Activated CD8-positive, alpha-beta memory T cell treated with anti-CD3 and anti-CD28 coated beads, Interleukin-2, amount 50 U/mL, for 1 hour (primary cell): Measurements from ENCODE around the gene GNL3L.
"Not testable (repeated sequence)": the region's sequence is repeated elsewhere in the genome, so short reads cannot be mapped to it uniquely, and the experiment has no call there.

Experiments used
- DNase-seq: peaks from one replicate; pipeline ENCODE4 v3.0.0-alpha.2; 2020; ENCODE audit errors: extremely low read depth

Gene GNL3L

DNA sequence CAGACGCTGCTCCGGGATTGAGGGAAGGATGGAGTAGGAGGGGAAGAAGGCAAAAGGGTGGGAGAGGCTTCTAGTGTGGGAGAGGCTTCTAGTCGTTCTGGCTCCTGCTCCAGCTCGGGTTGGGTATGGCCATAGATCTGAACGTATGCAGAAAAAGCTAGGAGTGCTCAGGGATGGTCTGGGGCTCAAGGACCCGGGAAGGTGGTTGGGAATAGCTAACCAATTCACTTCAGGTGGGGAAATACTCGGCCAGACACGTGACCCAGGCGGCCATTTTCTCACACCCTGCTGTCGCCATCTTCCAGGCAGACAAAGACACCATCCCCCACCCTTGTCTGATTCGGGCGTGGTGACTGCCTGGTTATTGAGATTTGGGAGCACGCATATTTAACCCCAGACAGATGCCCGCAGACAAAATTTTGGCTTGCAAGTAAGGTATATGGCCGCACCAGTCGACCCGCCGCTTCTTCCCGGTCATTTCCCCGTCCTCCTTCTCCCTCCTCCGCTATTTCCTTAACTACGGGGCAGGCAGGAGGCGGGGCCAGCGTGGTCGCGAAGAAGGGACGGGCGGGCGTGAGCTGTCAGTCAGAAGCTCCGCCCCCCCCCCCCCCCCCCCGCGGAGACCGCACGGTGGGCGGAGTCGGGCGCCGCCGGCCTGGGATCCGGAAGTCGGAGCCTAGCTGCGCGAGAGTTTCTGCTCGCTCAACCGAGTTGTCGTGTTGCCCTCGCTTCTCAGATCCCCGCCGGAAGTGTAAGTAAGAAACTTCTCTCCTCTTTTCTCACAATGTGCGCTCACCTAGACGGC, at the start of gene GNL3L:
Gene GNL3L (plus strand): TSS at position 668 of the 805 bp plus-strand sequence. CDS start 2,348 bp downstream, outside the sequence.
- DNase-seq = peak; percentile 45

DNA sequence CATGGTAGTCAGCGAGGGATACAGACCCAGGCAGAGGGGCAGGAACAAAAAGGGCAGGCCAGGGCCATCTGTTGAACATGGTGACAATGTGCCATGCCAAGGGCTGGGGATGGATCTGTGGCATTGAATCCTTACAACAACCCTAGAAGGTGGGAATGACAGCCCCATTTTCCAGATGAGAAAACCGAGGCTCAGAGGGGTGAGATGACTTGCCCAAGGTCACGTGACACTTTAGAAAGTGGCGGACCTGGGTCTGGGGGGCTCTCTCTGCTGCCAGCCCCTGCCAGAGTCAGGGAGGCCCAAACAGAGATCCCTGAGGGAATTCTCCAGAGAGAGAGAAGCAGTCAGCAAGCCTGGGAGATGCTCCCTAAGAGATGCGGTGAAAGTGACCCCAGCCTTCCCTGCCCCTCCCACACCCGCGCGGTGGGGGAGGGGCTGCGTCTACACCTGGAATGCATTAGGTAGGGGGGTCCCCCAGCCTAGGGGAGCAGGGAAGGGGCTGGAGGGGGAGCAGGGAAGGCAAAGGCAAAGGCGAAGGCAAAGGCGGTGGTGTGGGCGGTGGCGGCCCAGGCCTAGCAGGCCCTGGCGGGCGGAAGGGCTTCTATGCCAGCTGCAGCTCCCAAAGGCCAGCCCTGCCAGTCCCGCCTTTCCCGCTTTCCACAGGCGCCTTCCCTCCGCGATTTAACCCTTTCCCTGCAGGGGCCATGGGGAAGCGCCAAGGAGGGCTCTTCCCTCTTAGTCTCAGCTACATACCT, 47.0 kb upstream of the GNL3L start:
- no peak for DNase-seq

DNA sequence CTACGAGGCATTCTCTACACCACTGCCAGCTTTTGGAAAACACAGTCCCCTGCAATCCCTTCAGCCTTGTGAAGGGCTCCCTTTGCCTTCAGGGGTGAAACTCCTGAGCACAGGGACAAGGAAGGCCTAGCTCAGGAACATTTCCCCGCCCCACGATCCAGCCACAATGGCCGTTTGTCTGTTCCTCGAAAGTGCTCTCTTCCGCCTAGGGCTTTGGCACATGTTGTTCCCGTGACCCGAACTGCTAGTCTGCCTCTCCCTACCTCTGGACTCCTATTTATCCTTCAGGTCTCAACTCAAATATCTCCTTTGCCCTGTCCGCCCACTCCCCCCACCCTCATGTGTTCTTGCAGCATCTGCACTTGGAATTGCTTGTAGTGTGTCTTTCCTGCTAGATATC, 46.1 kb upstream of the GNL3L start:
- no peak for DNase-seq

GRCh38 chrX:54484666-54485065, 45.4 kb upstream of the GNL3L start:
- no peak for DNase-seq

DNA sequence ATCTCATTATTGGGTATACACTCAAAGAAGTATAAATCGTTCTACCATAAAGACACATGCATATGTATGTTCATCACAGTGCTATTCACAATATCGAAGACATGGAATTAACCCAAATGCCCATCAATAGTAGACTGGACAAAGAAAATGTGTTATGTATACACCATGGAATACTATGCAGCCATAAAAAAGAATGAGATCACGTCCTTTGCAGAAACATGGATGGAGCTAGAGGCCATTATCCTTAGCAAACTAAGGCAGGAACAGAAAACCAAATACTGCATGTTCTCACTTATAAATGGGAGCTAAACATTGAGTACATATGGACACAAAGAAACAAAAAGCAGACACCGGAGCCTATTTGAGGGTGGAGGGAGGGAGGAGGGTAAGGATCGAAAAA, 40.2 kb upstream of the GNL3L start:
- DNase-seq = not testable (repeated sequence)

GRCh38 chrX:54492340-54492739, 37.7 kb upstream of the GNL3L start:
- no peak for DNase-seq

DNA sequence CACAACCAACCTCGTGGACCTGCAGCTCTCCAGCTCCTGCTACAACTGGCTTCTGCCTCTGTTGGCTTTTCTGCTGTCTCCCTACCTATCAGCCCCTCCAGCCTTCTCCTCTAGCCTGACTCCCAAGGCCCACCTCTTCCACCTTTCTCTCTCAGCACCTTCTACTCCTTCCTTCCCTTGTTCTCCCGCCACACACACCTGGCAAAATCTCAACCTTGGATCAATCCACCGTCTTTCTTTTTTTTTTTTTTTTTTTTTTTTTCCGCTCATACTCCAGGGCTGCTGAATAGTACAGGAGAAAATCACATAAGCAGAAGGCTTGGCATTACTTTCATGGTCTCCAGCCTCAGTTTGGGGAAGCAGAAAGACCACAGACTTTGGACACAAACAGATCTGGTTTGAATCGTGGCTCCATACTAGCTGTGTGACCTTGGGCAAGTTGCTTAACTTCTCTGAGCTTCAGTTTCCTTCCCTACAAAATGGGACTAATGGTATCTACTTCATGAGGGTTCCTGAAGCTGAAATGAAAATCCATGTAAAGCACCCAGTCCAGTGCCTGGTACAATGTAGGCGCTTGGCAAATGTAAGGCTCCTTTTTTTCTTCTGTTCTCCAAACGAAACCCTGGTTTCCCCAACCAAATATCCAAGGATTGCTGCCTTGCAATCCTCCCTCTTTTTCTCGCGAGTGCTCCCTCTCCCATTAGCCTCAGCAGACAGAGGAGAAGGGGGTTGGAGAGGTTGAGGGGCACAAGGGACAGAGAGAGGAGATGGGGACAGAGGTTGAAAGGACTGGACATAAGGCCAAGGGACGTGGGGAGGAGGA, 35.6 kb upstream of the GNL3L start:
- no peak for DNase-seq

DNA sequence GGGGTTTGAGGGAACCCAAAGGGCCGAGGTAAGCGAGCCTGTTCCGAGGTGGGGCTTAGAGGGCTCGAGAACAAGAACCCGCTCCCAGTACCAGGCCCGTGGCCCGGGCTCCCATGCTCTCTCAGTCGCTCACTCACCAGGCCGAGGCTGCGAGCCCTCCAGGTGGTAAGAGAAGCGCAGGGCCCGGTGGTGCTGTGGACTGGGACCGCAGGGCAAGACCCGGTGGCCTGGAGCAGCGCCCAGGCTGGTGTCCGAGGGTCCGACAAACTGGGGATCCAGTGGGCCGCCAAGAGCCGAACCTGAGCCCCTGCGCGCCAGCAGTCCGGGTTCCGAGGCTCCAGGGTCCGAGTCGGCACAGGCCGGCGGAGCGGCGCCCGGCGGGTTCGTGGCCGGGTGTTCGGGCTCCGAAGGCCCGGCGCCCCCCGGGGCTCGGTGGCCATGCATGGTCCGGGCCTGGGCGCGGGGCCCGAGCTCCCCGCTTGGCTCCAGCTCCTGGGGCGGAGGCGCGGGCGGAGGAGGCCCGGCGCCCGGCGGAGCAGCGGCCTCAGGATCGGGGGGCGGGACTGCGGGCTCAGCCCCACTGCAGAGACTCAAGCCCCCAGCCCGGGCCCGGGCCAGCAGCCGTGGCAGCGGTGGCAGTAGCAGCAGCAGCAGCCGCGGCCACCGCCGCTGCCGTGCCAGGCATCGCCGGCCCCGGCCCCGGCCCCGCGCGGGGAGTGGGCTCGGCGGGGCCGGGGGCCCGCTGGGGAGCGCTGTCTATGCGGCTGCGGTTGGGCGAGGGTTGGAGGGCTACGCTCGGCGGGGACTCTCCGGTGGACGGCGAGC, 34.8 kb upstream of the GNL3L start:
- DNase-seq = no peak

- no peak for DNase-seq
These were observed 34.1 kb upstream of the GNL3L start, which contains the start of gene FGD1 for GRCh38 chrX:54495814-54496516. Gene FGD1, minus strand, starts transcription at chrX:54496234. Its CDS starts 802 bp downstream, at chrX:54495432.

GRCh38 chrX:54496517-54496852, 33.5 kb upstream of the GNL3L start:
- DNase-seq = no peak

GRCh38 chrX:54496936-54497335, 33.1 kb upstream of the GNL3L start:
- DNase-seq = no peak

DNA sequence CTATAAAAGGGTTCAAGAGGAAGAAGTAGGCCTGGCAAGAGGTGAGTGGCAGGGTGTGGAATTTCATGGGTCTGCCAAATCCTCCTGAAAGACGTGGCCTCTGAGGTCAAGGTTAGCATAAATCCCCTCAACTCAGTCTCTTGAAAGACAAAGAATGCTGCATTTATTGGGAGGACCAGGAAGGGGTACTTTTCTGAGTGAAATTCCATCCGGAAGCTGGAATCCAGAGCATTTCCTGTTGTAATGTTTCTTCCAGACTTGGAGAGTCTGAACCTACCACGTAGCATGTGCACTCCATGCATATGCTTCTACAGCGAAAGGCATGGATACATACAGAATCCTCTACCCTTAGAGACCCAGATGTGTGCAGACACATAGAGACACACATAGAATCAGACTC, 20.6 kb upstream of the GNL3L start:
- no peak for DNase-seq

GRCh38 chrX:54529151-54529550, 868 bp upstream of the GNL3L start:
- no peak for DNase-seq

DNA sequence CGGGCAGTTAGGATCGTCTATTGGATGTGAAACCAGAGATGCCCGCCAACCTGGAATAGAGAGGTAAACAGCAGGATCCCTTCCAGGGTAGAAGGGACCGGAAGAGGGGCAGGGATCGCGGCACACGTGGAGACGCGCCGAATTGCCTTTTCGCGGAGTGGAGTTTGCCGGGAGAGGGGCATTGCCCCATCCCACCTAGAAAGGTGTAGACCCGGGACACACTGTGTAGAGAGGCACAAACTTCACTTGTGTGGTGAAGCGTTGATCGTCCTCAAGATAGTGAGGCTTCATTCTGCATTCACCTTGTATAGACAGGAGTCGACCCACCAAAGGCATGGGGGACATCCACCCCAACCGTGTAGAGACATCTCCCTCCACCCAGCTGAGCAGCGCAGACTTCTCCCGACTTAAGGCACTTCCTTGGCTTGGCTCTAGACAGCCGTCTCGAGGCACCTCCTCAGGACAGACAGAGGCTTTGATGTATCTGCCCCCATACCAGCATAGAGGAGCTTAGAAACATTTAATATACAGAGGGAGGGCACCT, 410 bp downstream of the GNL3L start:
- no peak for DNase-seq

GRCh38 chrX:54534271-54534670, 4.3 kb downstream of the GNL3L start:
- no peak for DNase-seq

DNA sequence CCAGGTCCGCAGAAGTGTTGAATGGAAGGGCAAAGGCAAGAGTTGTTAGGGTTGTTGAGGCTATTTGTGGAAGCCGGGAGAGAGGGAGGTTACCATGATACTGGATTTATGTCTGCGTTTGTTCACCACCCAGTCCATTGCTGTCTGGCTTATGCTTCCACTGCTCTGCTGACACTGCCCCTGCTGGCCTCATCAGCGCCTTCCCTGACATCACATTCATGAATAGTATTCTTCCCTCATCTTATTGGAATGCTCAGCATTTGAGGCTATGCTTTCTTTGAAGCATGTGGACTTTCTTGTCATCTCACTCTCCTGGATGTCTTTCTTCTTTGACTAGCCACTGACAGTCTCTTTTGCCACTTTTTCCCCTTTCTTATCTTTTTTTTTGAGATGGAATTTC, 10.3 kb downstream of the GNL3L start:
- no peak for DNase-seq

GRCh38 chrX:54542239-54542638, 12.2 kb downstream of the GNL3L start:
- not testable (repeated sequence) for DNase-seq

DNA sequence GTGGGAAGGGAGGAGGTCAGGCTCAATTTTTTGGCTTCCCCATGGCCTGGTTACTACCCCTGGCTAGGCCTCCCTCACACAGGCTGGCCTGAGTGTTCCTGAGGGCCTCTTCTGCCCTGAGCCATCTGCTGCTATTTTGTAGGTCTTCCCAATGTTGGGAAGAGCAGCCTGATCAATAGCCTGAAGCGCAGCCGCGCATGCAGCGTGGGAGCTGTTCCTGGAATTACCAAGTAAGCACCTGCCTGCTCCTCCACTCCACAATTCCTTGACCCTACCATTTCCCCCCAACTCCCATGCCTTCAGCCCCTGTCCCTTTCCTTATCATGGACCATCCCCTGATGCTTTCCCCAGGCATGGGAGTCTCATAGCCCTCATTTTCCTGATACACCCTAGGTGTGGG, 20.8 kb downstream of the GNL3L start:
- DNase-seq = no peak

DNA sequence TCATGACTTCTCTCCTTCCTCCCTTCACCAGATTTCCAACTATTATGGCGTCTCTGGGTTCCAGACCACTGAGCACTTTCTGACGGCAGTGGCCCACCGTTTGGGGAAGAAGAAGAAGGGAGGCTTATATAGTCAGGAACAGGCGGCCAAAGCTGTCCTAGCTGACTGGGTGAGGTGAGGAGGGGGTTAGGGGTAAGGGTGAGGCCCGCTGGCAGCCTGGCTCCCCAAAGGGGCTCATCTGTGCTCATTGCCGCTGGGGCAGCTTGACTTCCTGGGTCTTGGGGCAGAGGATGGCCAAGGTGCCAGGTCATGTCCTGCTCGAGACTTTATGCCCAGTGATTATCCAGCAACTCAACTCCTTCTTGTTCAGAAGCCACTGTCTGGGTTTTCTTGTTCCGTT, 21.8 kb downstream of the GNL3L start:
- no peak for DNase-seq

- not testable (repeated sequence) for DNase-seq
These were observed 25.0 kb downstream of the GNL3L start for GRCh38 chrX:54555006-54555405.
